GM21367 (cell line): Measurements from ENCODE around the gene GAS7.

Experiments
- ATAC-seq: cut with Tn5 transposase; IDR thresholded peaks from one replicate; pipeline ENCODE4 v1.9.1; 2021; ENCODE audit not compliant: unreplicated experiment

The GAS7 gene

GRCh38 chr17:10201680-10202079, 3.3 kb upstream of the GAS7 start:
- ATAC-seq = no peak

- ATAC-seq = no peak
Observed at GRCh38 chr17:10200645-10201044, 2.2 kb upstream of the GAS7 start.

- ATAC-seq = no peak
Observed at GRCh38 chr17:10200016-10200415, 1.6 kb upstream of the GAS7 start.

GRCh38 chr17:10197721-10198508, 491 bp downstream of the GAS7 start:
- peak; percentile 25 for ATAC-seq

GRCh38 chr17:10197362-10197720, 1.1 kb downstream of the GAS7 start:
- no peak for ATAC-seq

- ATAC-seq = no peak
Observed at GRCh38 chr17:10196941-10197340, 1.5 kb downstream of the GAS7 start.

- no peak for ATAC-seq
Observed at GRCh38 chr17:10196384-10196895, 2.0 kb downstream of the GAS7 start.

- no peak for ATAC-seq
Observed at GRCh38 chr17:10195090-10195805, 3.2 kb downstream of the GAS7 start.

- no peak for ATAC-seq
Observed at GRCh38 chr17:10193632-10194031, 4.8 kb downstream of the GAS7 start.

- no peak for ATAC-seq
Observed at GRCh38 chr17:10192972-10193371, 5.4 kb downstream of the GAS7 start.

GRCh38 chr17:10192461-10192860, 5.9 kb downstream of the GAS7 start:
- no peak for ATAC-seq

- no peak for ATAC-seq
Observed at GRCh38 chr17:10187456-10187855, 10.9 kb downstream of the GAS7 start.

GRCh38 chr17:10186771-10187410, 11.5 kb downstream of the GAS7 start:
- no peak for ATAC-seq

GRCh38 chr17:10183931-10184930, 14.2 kb downstream of the GAS7 start:
- no peak for ATAC-seq

GRCh38 chr17:10182785-10183184, 15.6 kb downstream of the GAS7 start:
- ATAC-seq = no peak

- no peak for ATAC-seq
Observed at GRCh38 chr17:10178506-10178991, 19.9 kb downstream of the GAS7 start.

- no peak for ATAC-seq
Observed at GRCh38 chr17:10177913-10178505, 20.4 kb downstream of the GAS7 start.

- no peak for ATAC-seq
Observed at GRCh38 chr17:10177131-10177912, 21.1 kb downstream of the GAS7 start.

- ATAC-seq = no peak
Observed at GRCh38 chr17:10173913-10174312, 24.5 kb downstream of the GAS7 start.
